Measurements from ENCODE around the gene ACSS1.

Gene ACSS1

DNA sequence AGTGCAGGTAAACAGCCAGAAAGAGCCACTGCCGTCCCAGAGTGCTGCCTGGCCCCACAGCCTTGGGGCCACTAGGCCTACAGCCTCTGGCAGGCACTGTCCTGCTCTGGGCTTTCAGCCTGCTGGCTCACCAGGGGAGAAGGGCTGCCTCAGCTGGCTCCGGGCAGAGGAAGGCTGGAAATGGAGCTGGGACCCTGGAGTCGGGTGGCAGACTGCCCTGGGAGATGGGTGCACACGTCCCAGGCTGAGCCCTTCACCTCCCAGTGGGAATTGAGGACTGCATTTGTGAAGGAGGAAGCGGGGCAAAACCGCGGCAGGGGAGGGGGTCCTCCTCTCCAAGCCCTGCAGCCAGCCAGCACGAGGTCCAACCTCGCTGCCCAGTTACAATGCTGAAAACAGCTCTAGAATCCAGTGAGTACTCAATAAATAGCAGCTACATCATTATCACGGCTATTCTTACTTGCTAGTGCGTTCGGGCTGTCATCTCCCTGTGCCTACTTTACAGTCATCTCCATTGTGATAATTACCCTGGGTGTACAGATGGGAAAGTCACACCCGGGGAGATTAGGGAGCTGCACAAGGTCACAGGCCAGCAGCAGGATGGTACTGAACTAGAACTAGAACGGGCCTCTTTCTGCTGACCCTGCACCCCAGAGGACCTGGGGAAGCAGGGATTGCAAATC is 13.1 kb downstream of the ACSS1 start:
- TF ChIP-seq, protein P1, sequence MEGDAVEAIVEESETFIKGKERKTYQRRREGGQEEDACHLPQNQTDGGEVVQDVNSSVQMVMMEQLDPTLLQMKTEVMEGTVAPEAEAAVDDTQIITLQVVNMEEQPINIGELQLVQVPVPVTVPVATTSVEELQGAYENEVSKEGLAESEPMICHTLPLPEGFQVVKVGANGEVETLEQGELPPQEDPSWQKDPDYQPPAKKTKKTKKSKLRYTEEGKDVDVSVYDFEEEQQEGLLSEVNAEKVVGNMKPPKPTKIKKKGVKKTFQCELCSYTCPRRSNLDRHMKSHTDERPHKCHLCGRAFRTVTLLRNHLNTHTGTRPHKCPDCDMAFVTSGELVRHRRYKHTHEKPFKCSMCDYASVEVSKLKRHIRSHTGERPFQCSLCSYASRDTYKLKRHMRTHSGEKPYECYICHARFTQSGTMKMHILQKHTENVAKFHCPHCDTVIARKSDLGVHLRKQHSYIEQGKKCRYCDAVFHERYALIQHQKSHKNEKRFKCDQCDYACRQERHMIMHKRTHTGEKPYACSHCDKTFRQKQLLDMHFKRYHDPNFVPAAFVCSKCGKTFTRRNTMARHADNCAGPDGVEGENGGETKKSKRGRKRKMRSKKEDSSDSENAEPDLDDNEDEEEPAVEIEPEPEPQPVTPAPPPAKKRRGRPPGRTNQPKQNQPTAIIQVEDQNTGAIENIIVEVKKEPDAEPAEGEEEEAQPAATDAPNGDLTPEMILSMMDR (IDR thresholded peaks at IDR 0.05): no peak

DNA sequence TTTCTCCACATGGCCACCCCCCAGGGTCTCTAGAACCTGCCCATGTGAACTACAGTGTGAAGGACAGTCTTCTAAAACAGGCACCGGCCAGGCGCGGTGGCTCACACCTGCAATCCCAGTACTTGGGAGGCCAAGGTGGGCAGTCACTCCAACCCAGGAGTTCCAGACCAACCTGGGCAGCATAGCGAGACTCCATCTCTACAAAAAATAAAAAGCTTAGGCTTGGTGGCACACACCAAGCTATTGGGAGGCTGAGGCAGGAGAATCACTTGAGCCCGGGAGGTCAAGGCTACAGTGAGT is 13.7 kb downstream of the ACSS1 start:
- TF ChIP-seq, protein P1 (IDR thresholded peaks at IDR 0.05): no peak

DNA sequence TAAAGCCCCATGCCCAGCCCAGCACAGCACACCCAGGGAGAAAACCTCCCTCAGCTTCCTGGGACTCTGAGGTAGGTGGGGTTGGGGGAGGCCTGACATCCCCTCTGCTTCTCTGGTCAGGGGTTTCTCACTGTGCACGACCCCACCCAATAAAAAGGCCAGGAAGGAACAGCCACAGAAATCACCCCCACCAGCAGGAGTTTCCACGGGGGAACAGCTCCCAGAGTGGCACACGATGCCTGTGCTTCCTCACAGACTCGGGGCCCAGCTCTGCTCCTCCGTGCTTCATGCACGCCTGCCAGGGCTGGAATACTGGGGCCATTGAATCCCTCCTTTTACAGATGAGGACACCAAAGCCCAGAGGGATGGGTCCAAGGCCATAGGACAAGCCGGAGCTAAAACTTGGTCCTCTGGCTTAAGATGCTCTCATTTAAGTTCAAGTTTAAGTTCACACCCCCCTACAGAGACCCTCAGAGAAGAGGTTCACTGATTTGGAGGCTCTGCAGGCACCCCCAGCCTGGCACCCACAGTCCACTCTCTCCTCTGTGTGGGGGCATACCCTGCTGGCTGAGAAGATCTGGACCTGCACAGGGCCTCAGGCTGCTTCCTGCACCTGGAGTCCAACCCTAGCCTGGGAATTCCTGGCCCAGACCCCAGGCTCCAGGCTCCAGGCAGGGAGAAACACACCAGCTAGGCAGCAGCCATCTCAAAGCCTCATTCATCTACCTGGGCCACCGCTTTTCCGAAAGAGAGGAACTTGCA is 14.3 kb downstream of the ACSS1 start:
- TF ChIP-seq, protein P1 (IDR thresholded peaks at IDR 0.05): no peak

DNA sequence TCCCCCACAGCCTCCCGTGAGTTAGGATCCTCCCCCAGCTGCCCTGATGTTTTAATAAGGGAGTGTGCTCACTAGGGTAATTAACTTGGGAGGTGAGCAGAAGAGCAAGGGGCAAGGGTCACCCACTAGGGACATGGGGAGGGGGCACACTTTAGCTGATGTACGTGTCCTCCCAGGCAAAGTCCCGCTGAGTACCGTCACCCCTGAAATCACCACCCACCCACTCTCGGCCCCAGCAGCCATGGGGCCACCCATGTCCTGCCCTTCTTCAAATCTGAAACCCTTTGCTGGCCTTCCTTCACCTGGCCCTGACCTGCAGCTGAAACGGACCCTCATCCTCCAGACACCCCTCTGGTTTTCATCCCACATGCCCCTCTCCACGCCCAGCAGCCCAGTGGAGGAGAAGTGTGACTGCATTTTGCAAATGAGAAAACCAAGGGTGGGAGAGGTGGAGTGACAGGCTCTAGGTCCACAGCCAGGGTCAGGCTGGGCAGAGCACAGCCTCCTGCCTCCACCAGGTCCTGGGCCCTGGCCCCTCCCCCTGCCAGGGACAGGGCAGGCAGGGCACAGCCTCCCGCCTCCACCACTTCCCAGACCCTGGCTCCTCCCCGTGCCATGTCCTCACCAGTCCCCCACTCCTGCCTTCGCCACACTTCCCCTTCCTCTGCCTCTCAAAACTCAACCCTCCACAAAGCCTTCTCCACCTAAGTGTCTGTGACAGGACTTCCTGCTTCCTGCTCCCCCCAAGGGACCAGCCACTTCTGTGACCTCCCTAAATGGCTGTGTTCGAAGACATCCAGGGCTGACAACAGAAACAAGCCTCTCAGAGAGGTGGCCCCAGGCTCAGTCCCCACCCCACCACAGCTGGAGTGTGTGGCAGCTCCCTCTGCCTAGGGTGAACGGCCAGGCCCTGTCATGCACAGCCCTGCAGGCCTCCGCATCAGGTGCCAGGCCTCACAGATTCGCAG is 15.1 kb downstream of the ACSS1 start:
- TF ChIP-seq, protein P1 (IDR thresholded peaks at IDR 0.05): no peak

DNA sequence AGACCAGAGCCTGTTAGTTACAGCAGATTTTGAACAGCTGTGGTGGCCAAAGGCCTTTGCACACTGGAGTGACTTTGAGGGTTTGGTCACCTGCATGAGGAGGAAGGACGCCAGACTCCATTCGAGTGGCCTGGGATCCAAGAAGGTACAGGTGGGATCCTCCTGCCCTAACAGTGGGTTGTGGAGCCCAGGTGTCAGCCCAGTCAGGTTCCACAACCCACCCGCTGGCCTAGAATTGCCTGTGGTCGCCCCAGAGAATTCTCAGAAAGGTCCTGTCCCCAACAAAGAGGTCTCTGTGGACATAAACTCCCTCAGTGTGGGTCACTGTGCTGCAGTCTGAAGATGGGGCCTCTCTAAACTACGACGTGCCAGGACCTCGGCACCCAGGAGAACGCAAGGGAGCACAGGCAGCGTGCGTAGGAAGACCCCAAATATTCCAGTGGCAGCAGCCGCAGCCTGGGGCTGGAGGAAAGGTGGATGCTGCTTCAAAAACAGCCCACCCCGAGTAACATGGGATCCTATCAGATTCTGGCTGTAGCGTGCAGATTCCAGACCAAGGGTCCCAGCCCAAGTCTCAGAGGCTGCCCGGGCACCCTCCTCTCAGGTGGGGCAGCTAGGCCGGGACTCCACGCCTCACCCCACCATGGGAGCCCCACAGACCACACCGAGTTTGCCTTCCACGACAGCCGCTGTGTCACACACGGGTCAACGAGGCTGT is 16.0 kb downstream of the ACSS1 start:
- TF ChIP-seq, protein P1 (IDR thresholded peaks at IDR 0.05): no peak

DNA sequence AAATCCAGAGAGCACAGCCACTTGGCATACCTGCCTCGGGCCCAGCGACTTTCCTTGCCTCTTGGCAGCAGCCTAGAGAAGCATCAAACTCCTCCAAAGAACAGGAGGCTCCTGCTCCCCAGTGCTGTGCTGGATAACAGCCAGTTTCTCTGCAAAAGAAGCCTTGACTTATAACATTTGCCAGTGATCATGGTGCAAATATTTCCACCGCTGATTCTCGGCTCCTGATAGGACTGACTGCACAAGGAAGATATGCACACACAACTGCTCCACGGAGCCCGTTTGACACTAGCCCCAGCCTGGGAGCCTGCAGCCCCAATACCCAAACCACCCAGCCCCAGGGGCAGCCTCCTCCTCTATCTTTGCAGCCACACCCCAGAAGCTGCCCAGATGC is 17.5 kb downstream of the ACSS1 start:
- TF ChIP-seq, protein P1 (IDR thresholded peaks at IDR 0.05): no peak
